Measurements from ENCODE around the gene LDLR. TPM values are rescaled to one million over a fixed set of nuclear protein-coding genes. Genes with fewer than 3 reads are reported as not detected.
"Not testable (repeated sequence)": the region's sequence is repeated elsewhere in the genome, so short reads cannot be mapped to it uniquely, and the experiment has no call there.

LDLR gene
- polyA plus RNA-seq, 2 donors: 51.9 to 66.7 TPM

DNA sequence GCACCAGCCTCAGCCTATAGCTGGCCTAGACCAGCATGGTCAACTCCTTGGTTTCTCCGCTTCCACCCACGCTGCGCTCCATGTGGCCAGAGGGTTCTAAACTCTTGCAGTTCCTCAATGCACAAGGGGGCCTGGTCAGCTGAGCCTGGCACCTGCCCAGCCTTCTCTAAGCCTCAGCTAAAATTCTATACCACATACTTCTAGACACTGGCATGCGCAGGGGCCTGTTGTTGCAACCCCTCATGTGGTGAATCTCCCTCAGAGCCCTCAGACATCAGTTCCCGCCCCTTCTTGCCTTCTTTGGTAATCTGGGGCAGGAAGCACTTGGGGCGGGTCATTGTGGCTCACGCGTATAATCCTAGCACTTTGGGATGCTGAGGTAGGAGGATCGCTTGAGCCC is 19.7 kb upstream of the LDLR start:
- 81 to 85% methylated on average over 9 of the region's 9 CpGs for WGBS, 2 donors
- H3K4me1 ChIP-seq (ENCODE audit: control insufficient read depth in 2 of 2, insufficient read depth in 2 of 2, low read length in 1 of 2): peaks cover 0 to 2% of the 10 kb centered on the region in 2 donors
- no peaks in the 10 kb centered on the region for H3K9me3 ChIP-seq (ENCODE audit: control insufficient read depth in 2 of 2, insufficient read depth in 1 of 2, low read depth in 1 of 2, low read length in 1 of 2)
- no peak overlapping the region for H3K27ac ChIP-seq (ENCODE audit: low read depth in 2 of 2, low read length in 1 of 2)
- no peak overlapping the region for H3K4me3 ChIP-seq (ENCODE audit: low read depth in 1 of 2, low read length in 2 of 2)
- no peaks in the 10 kb centered on the region for H3K27me3 ChIP-seq (ENCODE audit: control insufficient read depth in 1 of 2, insufficient read depth in 2 of 2, low read length in 2 of 2)
- peaks cover 0 to 4% of the 10 kb centered on the region in 2 donors for H3K36me3 ChIP-seq (ENCODE audit: control insufficient read depth in 2 of 2, insufficient read depth in 2 of 2, low read length in 1 of 2)

DNA sequence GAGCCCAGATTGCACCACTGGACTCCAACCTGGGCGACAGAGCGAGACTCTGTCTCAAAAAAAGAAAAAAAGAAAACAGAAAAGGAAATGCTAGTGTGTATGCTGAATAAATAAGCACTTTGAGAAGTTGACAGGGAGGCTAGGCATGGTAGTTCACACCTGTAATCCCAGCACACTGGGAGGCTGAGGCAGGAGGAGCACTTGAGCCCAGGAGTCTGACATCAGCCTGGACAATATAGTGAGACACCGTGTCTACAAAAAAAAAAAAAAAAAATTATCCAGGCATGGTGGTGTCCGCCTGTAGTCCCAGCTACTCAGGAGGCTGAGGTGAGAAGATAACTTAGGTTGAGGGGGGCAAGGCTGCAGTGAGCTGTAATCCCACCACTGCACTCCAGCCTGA is 19.1 kb upstream of the LDLR start:
- peaks cover 0 to 4% of the 10 kb centered on the region in 2 donors for H3K36me3 ChIP-seq (ENCODE audit: control insufficient read depth in 2 of 2, insufficient read depth in 2 of 2, low read length in 1 of 2)
- H3K4me1 ChIP-seq (ENCODE audit: control insufficient read depth in 2 of 2, insufficient read depth in 2 of 2, low read length in 1 of 2): peaks cover 0 to 2% of the 10 kb centered on the region in 2 donors
- H3K4me3 ChIP-seq (ENCODE audit: low read depth in 1 of 2, low read length in 2 of 2): no peak overlapping the region
- 96 to 97% methylated on average over 4 of the region's 4 CpGs for WGBS, 2 donors
- no peaks in the 10 kb centered on the region for H3K27me3 ChIP-seq (ENCODE audit: control insufficient read depth in 1 of 2, insufficient read depth in 2 of 2, low read length in 2 of 2)
- no peak overlapping the region for H3K27ac ChIP-seq (ENCODE audit: low read depth in 2 of 2, low read length in 1 of 2)
- H3K9me3 ChIP-seq (ENCODE audit: control insufficient read depth in 2 of 2, insufficient read depth in 1 of 2, low read depth in 1 of 2, low read length in 1 of 2): no peaks in the 10 kb centered on the region

- Histone ChIP-seq H3K4me1 (ENCODE audit: control insufficient read depth in 2 of 2, insufficient read depth in 2 of 2, low read length in 1 of 2) (peaks cover 0 to 2% of the 10 kb centered on the region in 2 donors), H3K36me3 (ENCODE audit: control insufficient read depth in 2 of 2, insufficient read depth in 2 of 2, low read length in 1 of 2) (no peaks in the 10 kb centered on the region), H3K27me3 (ENCODE audit: control insufficient read depth in 1 of 2, insufficient read depth in 2 of 2, low read length in 2 of 2) (no peaks in the 10 kb centered on the region), H3K9me3 (ENCODE audit: control insufficient read depth in 2 of 2, insufficient read depth in 1 of 2, low read depth in 1 of 2, low read length in 1 of 2) (no peaks in the 10 kb centered on the region), H3K4me3 (ENCODE audit: low read depth in 1 of 2, low read length in 2 of 2) (no peak overlapping the region), H3K27ac (ENCODE audit: low read depth in 2 of 2, low read length in 1 of 2) (no peak overlapping the region)
- WGBS, 2 donors: 94 to 96% methylated on average over 9 of the region's 9 CpGs
These were observed 15.7 kb upstream of the LDLR start for GRCh38 chr19:11073568-11073967.

GRCh38 chr19:11076792-11077191 is 12.5 kb upstream of the LDLR start:
- H3K9me3 ChIP-seq (ENCODE audit: control insufficient read depth in 2 of 2, insufficient read depth in 1 of 2, low read depth in 1 of 2, low read length in 1 of 2); H3K27me3 ChIP-seq (ENCODE audit: control insufficient read depth in 1 of 2, insufficient read depth in 2 of 2, low read length in 2 of 2); H3K4me1 ChIP-seq (ENCODE audit: control insufficient read depth in 2 of 2, insufficient read depth in 2 of 2, low read length in 1 of 2); H3K36me3 ChIP-seq (ENCODE audit: control insufficient read depth in 2 of 2, insufficient read depth in 2 of 2, low read length in 1 of 2); H3K27ac ChIP-seq (ENCODE audit: low read depth in 2 of 2, low read length in 1 of 2); H3K4me3 ChIP-seq (ENCODE audit: low read depth in 1 of 2, low read length in 2 of 2): not testable (repeated sequence)
- WGBS, 2 donors: 90 to 97% methylated on average over 9 of the region's 9 CpGs

DNA sequence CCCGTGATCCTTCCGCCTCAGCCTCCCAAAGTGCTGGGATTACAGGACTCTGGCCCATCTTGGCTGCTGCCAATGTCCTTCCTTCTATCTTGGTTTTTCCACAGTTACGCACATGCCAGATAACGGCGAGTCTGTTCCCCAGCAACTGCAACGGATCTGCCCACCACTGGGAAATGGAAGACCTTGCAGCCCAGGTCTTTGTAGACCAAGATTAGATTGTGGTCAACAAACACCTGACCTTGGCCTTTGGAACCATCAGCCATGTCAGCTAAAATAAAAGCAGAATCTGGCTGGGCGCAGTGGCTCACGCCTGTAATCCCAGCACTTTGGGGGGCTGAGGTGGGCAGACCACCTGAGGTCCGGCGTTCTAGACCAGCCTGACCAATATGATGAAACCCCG is 10.4 kb upstream of the LDLR start:
- no peaks in the 10 kb centered on the region for H3K27me3 ChIP-seq (ENCODE audit: control insufficient read depth in 1 of 2, insufficient read depth in 2 of 2, low read length in 2 of 2)
- no peak overlapping the region for H3K27ac ChIP-seq (ENCODE audit: low read depth in 2 of 2, low read length in 1 of 2)
- WGBS, 2 donors: 91 to 96% methylated on average over 11 of the region's 11 CpGs
- no peak overlapping the region for H3K4me3 ChIP-seq (ENCODE audit: low read depth in 1 of 2, low read length in 2 of 2)
- no peaks in the 10 kb centered on the region for H3K9me3 ChIP-seq (ENCODE audit: control insufficient read depth in 2 of 2, insufficient read depth in 1 of 2, low read depth in 1 of 2, low read length in 1 of 2)
- H3K36me3 ChIP-seq (ENCODE audit: control insufficient read depth in 2 of 2, insufficient read depth in 2 of 2, low read length in 1 of 2): no peaks in the 10 kb centered on the region
- peaks cover 0 to under 1% of the 10 kb centered on the region in 2 donors for H3K4me1 ChIP-seq (ENCODE audit: control insufficient read depth in 2 of 2, insufficient read depth in 2 of 2, low read length in 1 of 2)

DNA sequence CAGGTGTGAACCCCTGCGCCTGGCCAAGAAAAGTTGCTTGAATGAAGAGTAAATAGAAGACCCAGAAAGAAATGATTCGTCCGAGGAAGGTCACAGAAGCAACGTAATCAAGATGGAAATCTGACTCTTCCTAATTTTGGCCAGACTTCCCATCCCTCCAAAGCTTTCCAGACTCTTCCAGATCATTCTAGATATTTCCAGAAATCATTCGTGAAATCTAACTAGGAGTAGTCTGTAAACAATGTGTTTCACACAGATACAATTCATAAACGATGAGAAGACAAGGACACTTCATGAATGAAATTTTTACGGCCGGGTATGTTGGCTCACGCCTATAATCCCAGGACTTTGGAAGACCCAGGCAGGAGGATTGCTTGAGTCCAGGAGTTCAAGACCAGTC is 9.3 kb upstream of the LDLR start:
- Histone ChIP-seq H3K36me3 (ENCODE audit: control insufficient read depth in 2 of 2, insufficient read depth in 2 of 2, low read length in 1 of 2) (no peaks in the 10 kb centered on the region), H3K4me3 (ENCODE audit: low read depth in 1 of 2, low read length in 2 of 2) (no peak overlapping the region), H3K4me1 (ENCODE audit: control insufficient read depth in 2 of 2, insufficient read depth in 2 of 2, low read length in 1 of 2) (peaks cover 0 to 2% of the 10 kb centered on the region in 2 donors), H3K27me3 (ENCODE audit: control insufficient read depth in 1 of 2, insufficient read depth in 2 of 2, low read length in 2 of 2) (no peaks in the 10 kb centered on the region), H3K9me3 (ENCODE audit: control insufficient read depth in 2 of 2, insufficient read depth in 1 of 2, low read depth in 1 of 2, low read length in 1 of 2) (no peaks in the 10 kb centered on the region), H3K27ac (ENCODE audit: low read depth in 2 of 2, low read length in 1 of 2) (no peak overlapping the region)
- WGBS, 2 donors: 84 to 87% methylated on average over 9 of the region's 9 CpGs

- 61 to 77% methylated on average over 4 of the region's 4 CpGs for WGBS, 2 donors
- peaks cover 0 to 2% of the 10 kb centered on the region in 2 donors for H3K4me1 ChIP-seq (ENCODE audit: control insufficient read depth in 2 of 2, insufficient read depth in 2 of 2, low read length in 1 of 2)
- H3K9me3 ChIP-seq (ENCODE audit: control insufficient read depth in 2 of 2, insufficient read depth in 1 of 2, low read depth in 1 of 2, low read length in 1 of 2): no peaks in the 10 kb centered on the region
- no peaks in the 10 kb centered on the region for H3K36me3 ChIP-seq (ENCODE audit: control insufficient read depth in 2 of 2, insufficient read depth in 2 of 2, low read length in 1 of 2)
- H3K4me3 ChIP-seq (ENCODE audit: low read depth in 1 of 2, low read length in 2 of 2): peak overlapping the region in 1 of 2 donors; percentile 27
- peak overlapping the region; percentile 92 to 100 for H3K27ac ChIP-seq (ENCODE audit: low read depth in 2 of 2, low read length in 1 of 2)
- H3K27me3 ChIP-seq (ENCODE audit: control insufficient read depth in 1 of 2, insufficient read depth in 2 of 2, low read length in 2 of 2): no peaks in the 10 kb centered on the region
These were observed 1.3 kb upstream of the LDLR start for GRCh38 chr19:11087870-11088505.

DNA sequence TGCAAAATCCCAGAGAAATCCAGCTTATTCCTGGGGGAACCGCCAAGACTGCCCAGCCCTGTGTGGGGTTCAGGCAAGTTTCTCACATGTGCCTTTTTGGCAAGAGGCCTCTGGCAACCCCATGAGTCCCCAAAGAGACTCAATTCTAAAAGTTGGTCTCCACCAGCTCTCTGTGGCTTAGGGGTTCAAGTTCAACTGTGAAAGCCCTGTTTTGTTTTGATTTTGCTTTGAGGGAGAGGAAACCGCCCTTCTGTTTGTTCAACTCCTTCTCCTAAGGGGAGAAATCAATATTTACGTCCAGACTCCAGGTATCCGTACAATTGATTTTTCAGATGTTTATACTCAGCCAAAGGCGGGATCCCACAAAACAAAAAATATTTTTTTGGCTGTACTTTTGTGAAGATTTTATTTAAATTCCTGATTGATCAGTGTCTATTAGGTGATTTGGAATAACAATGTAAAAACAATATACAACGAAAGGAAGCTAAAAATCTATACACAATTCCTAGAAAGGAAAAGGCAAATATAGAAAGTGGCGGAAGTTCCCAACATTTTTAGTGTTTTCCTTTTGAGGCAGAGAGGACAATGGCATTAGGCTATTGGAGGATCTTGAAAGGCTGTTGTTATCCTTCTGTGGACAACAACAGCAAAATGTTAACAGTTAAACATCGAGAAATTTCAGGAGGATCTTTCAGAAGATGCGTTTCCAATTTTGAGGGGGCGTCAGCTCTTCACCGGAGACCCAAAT is 583 bp upstream of the LDLR start:
- WGBS, 2 donors: 15 to 17% methylated on average over 11 of the region's 11 CpGs
- Histone ChIP-seq H3K9me3 (ENCODE audit: control insufficient read depth in 2 of 2, insufficient read depth in 1 of 2, low read depth in 1 of 2, low read length in 1 of 2) (no peaks in the 10 kb centered on the region), H3K36me3 (ENCODE audit: control insufficient read depth in 2 of 2, insufficient read depth in 2 of 2, low read length in 1 of 2) (peaks cover 0 to 3% of the 10 kb centered on the region in 2 donors), H3K4me1 (ENCODE audit: control insufficient read depth in 2 of 2, insufficient read depth in 2 of 2, low read length in 1 of 2) (peaks cover 1 to 2% of the 10 kb centered on the region in 2 donors), H3K27ac (ENCODE audit: low read depth in 2 of 2, low read length in 1 of 2) (peak overlapping the region; percentile 98 to 100), H3K4me3 (ENCODE audit: low read depth in 1 of 2, low read length in 2 of 2) (peak overlapping the region; percentile 66 to 98), H3K27me3 (ENCODE audit: control insufficient read depth in 1 of 2, insufficient read depth in 2 of 2, low read length in 2 of 2) (no peaks in the 10 kb centered on the region)

GRCh38 chr19:11090014-11090263 is 676 bp downstream of the LDLR start:
- not testable (repeated sequence) for H3K9me3 ChIP-seq (ENCODE audit: control insufficient read depth in 2 of 2, insufficient read depth in 1 of 2, low read depth in 1 of 2, low read length in 1 of 2); H3K36me3 ChIP-seq (ENCODE audit: control insufficient read depth in 2 of 2, insufficient read depth in 2 of 2, low read length in 1 of 2); H3K4me1 ChIP-seq (ENCODE audit: control insufficient read depth in 2 of 2, insufficient read depth in 2 of 2, low read length in 1 of 2); H3K27me3 ChIP-seq (ENCODE audit: control insufficient read depth in 1 of 2, insufficient read depth in 2 of 2, low read length in 2 of 2)
- WGBS, 2 donors: 0 to 1% methylated on average over 15 of the region's 15 CpGs
- peak overlapping the region; percentile 66 to 98 for H3K4me3 ChIP-seq (ENCODE audit: low read depth in 1 of 2, low read length in 2 of 2)
- H3K27ac ChIP-seq (ENCODE audit: low read depth in 2 of 2, low read length in 1 of 2): peak overlapping the region; percentile 98 to 100

All from esophagus (tissue), 2 donors.